GM03348 (cell line): Measurements from ENCODE around the gene FKBP5.
"Not testable (repeated sequence)": the region's sequence is repeated elsewhere in the genome, so short reads cannot be mapped to it uniquely, and the experiment has no call there.

ENCODE experiments used
- DNase-seq: peaks from one replicate; pipeline ENCODE4 v3.0.0; 2012; ENCODE audit warnings: low spot score

Gene FKBP5

DNA sequence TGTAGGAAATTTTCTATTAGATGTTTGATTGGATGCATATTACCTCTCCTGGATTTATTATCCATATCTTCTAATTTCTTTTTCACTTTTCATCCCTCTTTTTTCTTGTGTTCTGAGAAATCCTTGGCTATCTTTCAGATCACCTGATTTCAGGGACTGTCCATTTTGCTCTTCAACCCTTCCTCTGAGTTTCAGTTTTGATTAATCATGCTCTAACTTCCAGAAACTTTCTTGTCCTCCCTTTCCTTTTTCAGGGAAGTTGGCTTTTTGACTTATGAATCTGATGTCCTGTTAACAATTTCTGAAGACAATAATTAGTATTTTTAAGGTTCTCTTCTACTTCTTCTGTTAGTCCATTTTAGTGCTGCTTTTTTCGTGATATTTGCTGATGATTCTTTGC is 79.1 kb downstream of the FKBP5 start:
- DNase-seq, result no peak

DNA sequence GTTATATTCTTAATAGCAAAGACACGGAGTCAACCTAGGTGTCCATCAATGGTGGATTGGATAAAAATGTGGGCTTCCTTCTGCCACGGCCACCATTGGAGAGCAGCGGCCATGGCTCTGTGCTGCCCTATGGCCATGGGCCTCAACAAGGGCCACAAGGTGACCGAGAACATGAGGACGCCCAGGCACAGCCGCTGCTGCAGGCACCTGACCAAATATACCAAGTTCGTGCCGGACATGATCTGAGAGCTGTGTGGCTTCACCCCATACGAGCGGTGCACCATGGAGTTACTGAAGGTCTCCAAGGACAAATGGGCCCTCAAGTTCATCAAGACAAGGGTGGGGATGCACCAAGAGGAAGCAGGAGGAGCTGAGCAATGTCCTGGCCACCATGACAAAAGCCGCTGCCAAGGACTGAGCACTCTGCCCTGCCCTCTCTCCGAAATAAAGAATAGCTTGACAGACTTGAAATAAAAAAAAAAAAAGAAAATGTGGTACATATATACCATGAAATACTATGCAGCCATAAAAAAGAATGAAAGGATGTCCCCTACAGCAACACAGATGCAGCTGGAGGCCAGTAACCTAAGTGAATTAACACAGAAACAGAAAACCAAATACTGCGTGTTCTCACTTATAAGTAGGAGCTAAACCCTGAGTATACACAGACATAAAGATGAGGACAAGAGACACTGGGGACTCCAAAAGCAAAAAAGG is 81.0 kb downstream of the FKBP5 start:
- no peak for DNase-seq

DNA sequence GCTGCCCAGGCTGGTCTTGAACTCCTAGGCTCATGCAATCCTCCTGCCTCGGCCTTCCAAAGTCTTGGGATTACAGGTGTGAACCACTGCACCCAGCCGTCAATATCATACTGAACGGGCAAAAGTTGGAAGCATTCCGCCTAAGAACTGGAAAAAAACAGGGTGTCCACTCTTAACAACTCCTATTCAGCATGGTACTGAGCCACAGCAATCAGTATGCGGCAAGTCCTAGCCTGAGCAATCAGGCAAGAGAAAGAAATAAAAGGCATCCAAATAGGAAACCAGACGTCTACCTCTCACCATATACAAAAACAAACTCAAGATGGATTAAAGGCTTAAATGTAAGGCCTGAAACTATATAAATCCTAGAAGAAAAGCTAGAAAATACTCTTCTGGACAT is 83.1 kb downstream of the FKBP5 start:
- no peak for DNase-seq

DNA sequence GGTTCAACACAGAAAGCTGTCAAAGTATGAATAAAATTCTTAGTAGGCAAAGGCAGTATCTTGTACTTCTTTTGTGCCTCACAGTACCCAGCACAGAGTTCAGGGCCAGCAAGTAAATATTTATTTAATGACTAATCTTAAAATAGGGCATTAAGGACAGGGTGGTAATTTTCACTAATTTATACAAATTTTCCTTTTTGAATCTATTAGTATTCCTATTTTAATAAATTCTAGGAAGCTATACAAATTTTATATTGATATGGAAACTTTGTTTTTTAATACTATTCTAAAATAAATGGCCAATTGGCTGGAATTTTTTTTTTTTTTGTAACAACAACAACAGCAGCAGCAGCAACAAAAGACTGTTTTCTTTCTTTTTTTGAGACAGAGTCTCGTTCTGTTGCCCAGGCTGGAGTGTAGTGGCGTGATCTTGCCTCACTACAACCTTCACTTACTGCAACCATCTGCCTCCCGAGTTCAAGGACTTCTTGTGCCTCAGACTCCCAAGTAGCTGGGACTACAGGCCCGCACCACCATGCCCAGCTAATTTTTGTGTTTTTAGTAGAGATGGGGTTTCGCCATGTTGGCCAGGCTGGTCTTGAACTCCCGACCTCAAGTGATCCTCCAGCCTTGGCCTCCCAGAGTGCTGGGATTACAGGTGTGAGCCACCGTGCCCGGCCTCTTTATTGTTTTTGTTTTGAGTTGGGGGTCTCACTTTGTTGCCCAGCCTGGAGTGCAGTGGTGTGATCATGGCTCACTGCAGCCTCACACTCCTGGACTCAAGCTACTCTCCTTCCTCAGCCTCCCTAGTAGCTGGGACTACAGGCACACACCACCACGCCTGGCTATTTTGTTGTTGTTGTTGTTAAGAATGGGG is 85.2 kb downstream of the FKBP5 start:
- no peak for DNase-seq

DNA sequence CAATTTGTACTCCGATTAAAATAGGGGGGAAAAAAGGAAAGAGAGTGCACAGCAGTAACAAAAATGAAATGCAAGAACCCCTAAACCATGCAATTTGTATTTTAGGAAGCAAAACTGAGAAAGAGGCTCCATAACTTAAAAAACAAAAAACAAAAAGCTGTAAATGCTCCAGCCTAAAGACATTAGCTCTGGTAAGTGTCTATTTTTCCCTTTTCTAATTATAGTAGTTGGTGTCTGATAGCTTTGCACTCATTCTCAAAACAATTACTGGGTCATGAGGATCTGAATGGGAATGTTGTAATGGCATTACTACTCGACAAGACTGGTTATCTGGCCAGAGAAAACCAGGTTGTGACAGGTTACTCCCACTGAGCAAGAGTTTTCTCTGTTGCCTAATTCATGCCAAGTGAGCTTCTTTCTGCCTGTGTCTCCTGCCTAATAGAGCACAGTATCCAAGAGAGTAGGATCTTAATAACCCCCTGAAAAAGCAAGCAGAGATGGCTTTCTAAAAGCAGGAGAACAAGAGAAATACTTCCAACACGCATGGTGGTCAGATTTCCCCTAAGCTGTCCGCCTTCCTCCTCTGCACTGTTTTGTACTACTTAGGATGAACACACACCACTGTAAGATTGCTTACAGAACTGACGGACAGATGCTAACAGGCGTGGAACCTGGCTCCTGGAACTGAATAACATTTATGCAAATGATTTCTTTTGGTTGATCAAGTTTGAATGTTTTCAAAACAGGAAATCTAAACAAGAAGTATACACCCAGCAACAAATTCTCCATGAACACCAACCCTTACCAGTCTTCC is 86.4 kb downstream of the FKBP5 start:
- DNase-seq, result peak; percentile 13

DNA sequence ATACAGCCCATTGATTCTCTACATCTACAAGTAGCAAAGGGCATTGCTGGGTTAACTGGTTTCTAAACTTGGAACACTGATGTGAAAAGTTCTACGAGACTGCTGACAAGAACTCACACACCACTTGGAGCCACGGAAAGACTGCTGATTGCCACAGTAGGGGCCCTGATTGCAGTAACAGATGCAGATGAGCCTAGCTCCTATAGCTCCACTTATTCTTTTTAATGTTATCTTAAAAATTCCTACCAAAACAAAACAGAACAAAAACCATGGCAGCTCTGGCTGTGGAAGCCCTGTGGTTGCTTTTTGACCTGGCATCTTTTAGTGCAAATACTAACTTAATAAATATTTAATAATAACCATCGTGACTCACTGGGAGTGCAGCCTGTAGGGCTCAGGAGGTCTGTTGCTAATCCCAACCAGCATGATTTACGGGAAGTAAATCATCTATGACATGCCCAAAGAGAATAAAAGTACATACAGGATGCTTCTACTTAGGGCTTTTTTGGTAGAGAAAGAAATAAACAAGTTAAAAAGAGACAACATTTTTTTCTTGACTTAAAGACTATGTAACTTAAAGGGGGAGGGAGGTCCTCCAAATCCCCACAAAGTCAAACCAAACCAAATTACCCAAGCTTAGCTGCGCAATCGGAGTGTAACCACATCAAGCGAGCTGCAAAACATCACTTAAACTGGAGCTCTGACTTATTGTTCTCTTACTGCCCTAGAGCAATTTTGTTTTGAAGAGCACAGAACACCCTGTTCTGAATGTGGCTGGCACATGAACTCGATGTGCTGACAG is 87.2 kb downstream of the FKBP5 start:
- peak; percentile 61 for DNase-seq

DNA sequence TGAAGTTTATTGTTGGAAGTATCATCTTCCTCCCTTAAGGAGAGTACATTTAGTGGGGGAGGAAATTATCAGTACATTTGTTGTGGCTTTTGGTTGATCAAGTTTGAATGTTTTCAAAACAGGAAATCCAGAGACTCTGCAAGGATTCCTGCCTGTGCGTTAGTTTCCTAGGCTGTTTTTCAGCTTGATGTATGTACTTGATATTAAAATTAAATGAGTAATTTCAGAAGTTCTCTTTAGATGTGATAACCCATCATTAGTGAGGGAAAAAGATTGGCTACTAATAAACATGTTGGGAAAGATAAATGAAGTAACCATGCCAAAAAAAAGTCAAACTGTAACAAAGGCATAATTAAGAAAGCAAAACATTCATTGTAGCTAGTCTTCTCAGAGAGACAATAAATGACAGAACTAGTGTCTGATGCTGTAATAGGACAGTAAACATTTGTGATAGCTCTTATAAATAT is 88.0 kb downstream of the FKBP5 start:
- DNase-seq, result no peak

DNA sequence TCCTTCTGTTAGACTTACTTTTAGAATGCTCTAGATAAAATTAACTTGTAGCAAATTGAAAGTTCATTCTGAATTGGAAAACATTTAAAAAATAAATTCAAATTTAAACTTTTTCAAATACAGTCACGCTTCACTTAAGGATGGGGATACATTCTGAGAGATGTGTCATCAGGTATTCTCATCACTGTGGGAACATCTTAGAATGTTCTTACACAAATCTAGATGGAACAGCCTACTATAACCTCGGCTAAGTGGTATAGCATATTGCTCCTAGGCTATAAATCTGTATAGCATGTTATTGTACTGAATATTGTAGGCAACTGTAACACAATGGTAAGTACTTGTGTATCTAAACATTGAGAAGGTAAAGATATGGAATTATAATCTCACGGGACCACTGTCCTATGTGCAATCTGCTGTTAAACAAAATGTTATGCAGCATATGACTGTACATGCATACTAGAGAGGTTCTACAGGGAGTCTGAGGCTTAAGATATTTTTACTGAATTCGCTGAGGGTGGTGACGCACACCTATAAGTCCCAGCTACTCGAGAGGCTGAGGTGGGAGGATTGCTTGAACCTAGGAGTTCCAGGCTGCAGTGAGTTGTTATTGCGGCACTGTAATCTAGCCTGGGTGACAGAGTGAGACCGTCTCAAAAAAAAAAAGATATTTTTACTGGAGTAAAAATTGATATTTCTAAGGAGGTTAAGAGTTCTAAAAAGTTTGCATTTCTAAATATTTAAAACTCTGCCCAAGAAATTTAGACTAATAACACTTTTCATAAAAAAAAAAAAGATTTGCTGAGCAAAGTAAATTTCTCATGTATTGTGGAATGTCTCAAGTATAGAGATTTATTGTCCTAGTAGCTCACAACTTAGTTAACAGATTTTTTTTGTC is 88.7 kb downstream of the FKBP5 start:
- DNase-seq, result no peak

DNA sequence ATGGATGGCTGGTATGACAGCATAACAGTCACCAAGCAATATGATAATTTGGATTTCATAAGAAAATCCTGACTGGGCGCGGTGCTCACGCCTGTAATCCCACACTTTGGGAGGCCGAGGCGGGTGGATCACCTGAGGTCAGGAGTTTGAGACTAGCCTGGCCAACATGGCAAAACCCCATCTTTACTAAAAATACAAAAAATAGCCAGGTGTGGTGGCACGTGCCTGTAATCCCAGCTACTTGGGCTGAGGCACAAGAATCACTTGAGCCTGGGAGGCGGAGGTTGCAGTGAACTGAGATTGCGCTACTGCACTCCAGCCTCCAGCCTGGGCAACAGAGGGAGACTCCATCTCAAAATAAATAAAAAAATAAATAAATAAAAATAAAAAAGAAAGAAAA is 90.1 kb downstream of the FKBP5 start:
- not testable (repeated sequence) for DNase-seq

DNA sequence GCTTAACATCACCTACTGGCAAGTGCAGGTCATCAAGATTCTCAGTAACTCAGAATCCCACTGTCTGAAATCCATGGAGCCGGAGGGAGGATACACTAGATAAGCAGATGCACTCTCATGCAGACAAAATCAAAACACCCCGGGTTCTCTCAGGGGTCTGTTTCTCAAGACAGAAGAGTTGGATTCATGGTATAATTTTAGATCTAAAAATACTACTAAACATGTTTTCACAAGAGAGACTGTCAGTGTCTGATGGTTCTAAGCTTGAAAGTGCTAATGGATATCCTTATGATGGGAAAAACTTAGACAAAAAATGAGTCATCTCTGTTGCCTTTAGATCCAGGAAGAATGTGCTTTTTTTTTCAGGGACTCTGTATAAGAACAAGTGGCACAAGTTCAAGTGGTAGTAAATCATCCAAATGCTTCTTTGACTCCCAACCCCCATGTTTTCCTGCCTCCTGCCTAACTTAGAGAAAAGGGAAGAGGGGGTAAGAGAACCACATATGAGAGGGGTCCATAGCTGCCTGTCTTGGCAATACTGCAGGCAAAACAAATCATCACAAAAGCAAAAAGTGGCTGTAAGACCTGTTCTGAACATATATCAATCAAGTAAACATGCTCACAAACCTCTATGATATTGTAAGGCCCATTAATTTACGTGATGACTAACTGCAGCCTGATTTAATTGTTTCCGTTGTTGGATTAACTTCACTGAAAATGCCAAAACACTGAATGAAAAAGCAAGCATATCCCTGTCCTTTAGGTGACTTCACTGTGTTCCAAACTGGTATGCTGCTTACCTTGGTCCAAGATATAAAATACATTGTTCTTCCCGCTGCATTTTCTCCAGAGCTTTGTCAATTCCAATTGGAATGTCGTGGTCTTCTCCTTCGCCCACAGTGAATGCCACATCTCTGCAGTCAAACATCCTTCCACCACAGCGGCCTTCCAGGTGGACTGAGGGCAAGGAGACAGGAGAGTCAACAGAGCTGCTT is 92.0 kb downstream of the FKBP5 start:
- peak; percentile 37 for DNase-seq

DNA sequence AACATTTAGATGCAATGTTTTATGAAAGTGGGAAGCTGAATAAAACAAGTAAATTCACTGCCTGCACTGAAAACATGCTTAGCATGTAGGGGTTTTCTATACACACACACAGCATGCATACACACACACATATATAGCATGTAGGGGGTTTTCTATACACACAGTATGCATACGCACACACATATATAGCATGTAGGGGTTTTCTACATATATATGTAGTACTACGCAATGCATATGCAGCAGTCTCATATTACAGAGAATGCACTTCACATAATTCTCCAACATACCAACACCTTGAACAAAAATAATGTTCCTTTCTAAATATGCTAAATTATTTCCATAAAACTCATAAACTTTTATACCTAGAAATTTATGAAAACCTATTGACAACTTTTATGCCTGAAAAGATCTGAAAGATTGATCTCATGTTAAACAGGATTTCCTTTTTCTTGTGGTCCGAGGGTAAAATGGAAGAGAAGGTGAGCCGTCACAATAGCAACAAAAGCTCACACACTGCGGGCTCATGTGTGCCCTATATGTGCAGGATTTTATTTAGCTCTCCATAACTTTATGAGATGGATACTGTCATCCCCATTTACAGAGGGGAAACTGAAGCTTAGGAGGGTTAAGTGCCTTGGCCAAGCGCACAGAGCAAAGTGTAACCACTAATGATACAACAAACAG is 94.1 kb downstream of the FKBP5 start:
- no peak for DNase-seq

DNA sequence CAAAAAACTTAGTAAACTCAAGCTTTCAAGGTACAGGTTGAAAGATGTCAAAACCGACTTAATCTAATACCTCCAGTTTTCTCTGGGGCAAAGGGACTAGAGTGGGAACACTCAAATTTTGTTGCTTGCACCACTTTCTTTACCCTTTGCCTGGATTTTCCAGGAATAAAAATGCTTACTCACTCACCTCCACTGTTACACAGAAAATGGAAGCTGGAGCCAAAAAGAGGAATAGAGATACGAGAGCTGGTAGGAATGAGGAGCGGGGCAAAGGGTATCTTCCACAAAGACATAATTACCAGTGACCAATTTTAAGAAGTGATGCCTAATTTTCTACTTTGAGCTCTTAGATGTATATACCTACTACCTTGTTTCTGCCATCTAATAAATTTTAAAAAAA is 96.5 kb downstream of the FKBP5 start:
- no peak for DNase-seq

DNA sequence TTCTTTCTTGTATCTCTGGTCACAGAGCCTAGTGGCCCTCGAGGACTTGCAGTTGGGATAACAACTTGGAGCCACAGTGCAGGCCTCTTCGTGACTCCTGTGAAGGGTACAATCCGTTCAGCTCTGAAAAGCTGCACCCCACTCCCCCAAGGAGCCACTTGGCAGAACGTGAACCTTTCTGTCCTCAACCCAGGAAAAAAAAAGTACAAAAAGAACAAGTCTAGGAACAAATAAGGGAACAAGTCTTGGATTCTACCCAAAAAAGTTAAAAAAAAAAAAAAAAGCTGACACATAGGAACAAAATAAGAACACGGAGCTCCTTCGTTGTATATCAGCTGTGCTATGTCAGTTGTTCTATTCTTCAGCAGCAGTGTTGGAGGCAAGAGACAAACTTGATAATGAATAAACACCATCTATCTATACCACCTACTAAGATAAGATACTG is 98.1 kb downstream of the FKBP5 start:
- DNase-seq, result no peak

DNA sequence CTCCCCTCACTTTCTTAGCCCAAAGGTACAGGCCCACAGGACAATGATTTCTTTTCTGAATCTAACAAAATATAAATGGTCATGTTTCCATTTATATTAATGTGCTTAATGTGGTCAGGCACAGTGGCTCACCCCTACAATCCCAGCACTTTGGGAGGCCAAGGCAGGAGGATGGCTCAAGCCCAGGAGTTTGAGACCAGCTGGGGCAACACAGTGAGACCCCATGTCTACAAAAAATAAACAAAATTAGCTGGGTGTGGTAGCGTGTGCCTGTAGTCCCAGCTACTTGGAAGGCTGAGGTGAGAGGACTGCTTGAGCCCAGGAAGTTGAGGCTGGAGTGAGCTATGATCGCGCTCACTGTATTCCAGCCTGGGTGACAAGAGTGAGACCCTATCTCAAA is 98.8 kb downstream of the FKBP5 start:
- no peak for DNase-seq

DNA sequence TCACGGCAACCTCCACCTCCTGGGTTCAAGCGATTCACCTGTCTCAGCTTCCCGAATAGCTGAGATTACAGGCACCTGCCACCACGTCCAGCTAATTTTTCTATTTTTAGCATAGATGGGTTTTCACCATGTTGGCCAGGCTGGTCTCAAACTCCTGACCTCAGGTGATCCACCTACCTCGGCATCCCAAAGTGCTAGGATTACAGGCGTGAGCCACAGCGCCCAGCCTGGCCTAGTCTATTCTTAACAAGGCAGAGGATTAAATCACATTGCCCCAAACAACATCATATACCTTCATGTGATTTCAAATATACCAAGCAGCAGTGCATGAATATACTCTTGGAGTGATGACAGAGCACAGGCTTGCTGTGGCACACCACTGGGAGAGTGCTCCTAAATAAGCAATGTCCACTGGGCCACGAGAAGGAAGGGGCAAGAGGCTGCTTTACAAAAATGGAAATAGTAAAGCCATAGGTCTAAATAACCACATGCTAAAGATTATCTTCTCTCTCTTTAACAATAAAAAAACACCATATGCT is 99.4 kb downstream of the FKBP5 start:
- no peak for DNase-seq

DNA sequence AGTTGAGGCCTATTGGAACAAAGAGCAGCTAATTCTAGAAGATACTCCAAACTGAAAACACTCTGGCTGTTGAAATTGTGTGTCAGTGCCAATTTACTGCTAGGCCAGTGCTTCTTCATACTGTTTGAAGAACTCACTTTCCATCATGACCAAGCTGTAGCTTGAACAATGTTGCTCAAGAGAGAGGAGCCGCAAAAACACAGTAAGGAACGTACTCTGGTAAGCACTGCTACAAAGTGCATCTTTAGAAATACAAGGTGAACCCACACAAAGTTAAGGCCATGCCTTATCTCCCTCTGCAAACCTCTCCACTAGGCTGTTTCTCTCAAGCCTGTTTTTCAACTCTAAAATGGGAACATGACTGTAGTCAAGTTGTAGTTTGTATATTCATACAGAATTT is 101.5 kb downstream of the FKBP5 start:
- no peak for DNase-seq

DNA sequence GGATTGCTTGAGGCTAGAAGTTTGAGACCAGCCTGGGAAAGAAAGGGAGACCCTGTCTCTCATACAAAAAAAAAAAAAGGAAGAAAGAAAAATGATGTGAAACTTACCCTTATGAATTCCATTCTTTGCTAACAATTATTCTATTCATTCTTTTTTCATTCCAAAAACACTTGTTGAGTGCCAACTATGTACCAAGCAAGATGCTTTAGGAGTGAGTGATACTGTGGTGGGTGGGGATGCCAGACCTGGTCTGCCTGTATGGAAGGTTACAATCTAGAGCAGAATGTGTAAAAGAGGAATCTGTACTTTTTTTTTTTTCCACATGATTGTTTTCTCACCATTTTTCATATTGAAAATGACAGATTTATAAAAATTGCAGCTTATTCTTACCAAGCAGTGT is 102.2 kb downstream of the FKBP5 start:
- DNase-seq, result peak; percentile 44

DNA sequence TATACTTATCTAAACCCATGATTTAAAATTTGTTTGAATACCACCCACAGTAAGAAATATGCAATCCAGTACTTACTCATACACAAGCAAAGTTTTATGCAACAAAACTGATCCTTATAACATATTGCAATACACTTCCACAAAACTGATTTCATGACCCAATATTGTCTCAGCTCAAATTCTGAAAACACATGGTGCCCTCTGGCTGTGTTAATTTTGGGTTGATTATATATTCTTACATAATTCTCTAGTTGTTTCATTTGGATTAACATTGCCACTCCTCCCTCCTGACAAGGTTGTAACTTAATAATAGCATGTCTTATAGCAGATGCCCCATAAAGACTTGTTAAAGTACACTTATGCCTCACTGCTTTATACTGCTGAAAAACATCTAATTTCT is 103.1 kb downstream of the FKBP5 start:
- no peak for DNase-seq
